Neutrophil (primary cell): ENCODE results near the gene THSD7B.

ENCODE experiments used
- H3K27ac ChIP-seq: fragments of 200-600 bp; sonication (generic); 2 replicates; pipeline ENCODE4 v1.5.1; 2016; ENCODE audit warnings: mild to moderate bottlenecking, moderate library complexity
- H3K27me3 ChIP-seq: fragments of 200-600 bp; sonication (generic); 2 replicates; pipeline ENCODE4 v1.6.0; 2016; ENCODE audit warnings: mild to moderate bottlenecking
- H3K36me3 ChIP-seq: fragments of 200-600 bp; sonication (generic); 2 replicates; pipeline ENCODE4 v1.5.1; 2017
- H3K4me1 ChIP-seq, 2 experiments: fragments of 200-600 bp in 1 of 2; sonication (generic) in 1 of 2; 1 replicate in 1 of 2; 2 replicates in 1 of 2; pipeline versions ENCODE4 v1.5.1 to v1.6.1; 2013 to 2016; ENCODE audit warnings: low read depth in 1 of 2, low read length in 1 of 2, mild to moderate bottlenecking in 1 of 2, moderate library complexity in 1 of 2; ENCODE audit not compliant: control insufficient read depth in 1 of 2, insufficient read depth in 1 of 2
- H3K4me3 ChIP-seq, 2 experiments: fragments of 200-600 bp in 1 of 2; sonication (generic) in 1 of 2; 1 replicate in 1 of 2; 2 replicates in 1 of 2; pipeline ENCODE4 v1.5.1; 2013 to 2016; ENCODE audit warnings: low read depth in 1 of 2, low read length in 1 of 2, mild to moderate bottlenecking in 1 of 2, moderate library complexity in 1 of 2
- H3K9me3 ChIP-seq: fragments of 200-600 bp; sonication (generic); 2 replicates; pipeline ENCODE4 v1.5.1; 2016
- TF ChIP-seq, protein P1 (sequence below): fragments of 200-600 bp; sonication (generic); IDR thresholded peaks from 2 replicates; pipeline ENCODE4 v1.5.1; 2016; ENCODE audit warnings: antibody characterized with exemption

Gene THSD7B

DNA sequence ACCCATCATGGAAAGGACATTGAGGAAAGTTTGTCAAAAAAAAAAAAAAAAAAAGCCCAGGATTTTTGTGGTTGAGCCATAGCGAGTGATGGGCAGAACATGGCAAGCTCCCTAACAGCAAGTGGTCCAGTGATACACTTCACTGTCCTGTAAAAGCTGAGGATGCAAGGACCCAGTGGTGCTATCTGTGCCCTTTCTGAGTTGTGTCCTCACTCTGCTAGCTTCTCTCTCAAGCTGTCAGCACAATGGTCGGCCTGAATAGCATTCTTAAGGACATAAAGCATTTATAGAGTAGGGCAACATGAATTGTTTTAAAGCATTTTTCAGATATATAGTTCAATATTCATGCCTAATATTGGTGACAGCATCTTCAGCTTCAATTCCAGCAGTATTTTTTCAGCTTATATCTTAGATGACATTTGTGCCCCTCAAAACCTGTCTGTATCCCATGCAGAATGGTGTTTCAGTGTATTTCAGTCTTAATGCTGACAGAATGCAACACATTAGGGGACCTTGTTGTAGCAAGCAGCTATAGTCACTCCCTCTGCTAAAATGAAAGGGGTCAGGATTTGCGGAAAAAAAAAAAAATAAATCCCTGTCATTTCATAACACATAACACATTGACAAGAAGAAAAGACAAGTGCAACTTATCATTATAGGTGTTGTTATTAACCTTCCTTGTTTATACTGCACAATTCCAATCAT lies 496.7 kb downstream of the THSD7B start:
- H3K4me1 ChIP-seq: no peaks in the 10 kb centered on the region
- H3K27ac ChIP-seq: no peak overlapping the region
- no peak overlapping the region for H3K4me3 ChIP-seq
- H3K36me3 ChIP-seq: no peaks in the 10 kb centered on the region
- TF ChIP-seq, protein P1, sequence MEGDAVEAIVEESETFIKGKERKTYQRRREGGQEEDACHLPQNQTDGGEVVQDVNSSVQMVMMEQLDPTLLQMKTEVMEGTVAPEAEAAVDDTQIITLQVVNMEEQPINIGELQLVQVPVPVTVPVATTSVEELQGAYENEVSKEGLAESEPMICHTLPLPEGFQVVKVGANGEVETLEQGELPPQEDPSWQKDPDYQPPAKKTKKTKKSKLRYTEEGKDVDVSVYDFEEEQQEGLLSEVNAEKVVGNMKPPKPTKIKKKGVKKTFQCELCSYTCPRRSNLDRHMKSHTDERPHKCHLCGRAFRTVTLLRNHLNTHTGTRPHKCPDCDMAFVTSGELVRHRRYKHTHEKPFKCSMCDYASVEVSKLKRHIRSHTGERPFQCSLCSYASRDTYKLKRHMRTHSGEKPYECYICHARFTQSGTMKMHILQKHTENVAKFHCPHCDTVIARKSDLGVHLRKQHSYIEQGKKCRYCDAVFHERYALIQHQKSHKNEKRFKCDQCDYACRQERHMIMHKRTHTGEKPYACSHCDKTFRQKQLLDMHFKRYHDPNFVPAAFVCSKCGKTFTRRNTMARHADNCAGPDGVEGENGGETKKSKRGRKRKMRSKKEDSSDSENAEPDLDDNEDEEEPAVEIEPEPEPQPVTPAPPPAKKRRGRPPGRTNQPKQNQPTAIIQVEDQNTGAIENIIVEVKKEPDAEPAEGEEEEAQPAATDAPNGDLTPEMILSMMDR: no peak
- no peaks in the 10 kb centered on the region for H3K9me3 ChIP-seq
- no peaks in the 10 kb centered on the region for H3K27me3 ChIP-seq

DNA sequence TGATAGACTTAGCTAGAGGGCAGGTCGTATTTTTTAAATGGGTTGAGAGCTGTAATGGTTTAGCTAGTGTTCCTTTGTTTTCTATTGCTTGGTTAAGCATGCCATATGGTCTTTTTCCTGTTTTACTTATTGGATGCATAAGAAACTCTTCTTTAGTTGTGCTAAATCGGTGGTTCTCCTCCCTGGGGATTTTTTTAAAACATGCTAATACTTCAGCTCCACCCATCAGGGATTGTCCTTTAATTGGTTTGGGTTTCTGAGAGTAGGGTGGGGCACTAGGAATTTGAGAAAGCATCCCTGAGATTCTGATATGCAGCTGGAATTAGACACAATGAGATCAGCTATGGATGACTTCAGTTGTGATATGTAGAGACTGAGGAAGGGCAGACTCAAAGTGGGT lies 497.2 kb downstream of the THSD7B start:
- no peaks in the 10 kb centered on the region for H3K36me3 ChIP-seq
- TF ChIP-seq, protein P1: no peak

GRCh38 chr2:137287913-137288639 lies 522.7 kb downstream of the THSD7B start:
- Histone ChIP-seq H3K4me3 (no peak overlapping the region), H3K9me3 (no peaks in the 10 kb centered on the region), H3K27ac (no peak overlapping the region), H3K27me3 (no peaks in the 10 kb centered on the region), H3K4me1 (no peaks in the 10 kb centered on the region), H3K36me3 (no peaks in the 10 kb centered on the region)
- TF ChIP-seq, protein P1: no peak

More for the DNA sequence above, 497.2 kb downstream of the THSD7B start:
- H3K4me3 ChIP-seq: no peak overlapping the region
- no peak overlapping the region for H3K27ac ChIP-seq
- no peaks in the 10 kb centered on the region for H3K4me1 ChIP-seq
- H3K9me3 ChIP-seq: no peaks in the 10 kb centered on the region
- H3K27me3 ChIP-seq: no peaks in the 10 kb centered on the region

GRCh38 chr2:137291836-137292570 lies 526.7 kb downstream of the THSD7B start:
- Histone ChIP-seq H3K4me1 (no peaks in the 10 kb centered on the region), H3K4me3 (no peak overlapping the region), H3K27me3 (no peaks in the 10 kb centered on the region), H3K9me3 (no peaks in the 10 kb centered on the region), H3K36me3 (no peaks in the 10 kb centered on the region), H3K27ac (no peak overlapping the region)
- TF ChIP-seq, protein P1: no peak

DNA sequence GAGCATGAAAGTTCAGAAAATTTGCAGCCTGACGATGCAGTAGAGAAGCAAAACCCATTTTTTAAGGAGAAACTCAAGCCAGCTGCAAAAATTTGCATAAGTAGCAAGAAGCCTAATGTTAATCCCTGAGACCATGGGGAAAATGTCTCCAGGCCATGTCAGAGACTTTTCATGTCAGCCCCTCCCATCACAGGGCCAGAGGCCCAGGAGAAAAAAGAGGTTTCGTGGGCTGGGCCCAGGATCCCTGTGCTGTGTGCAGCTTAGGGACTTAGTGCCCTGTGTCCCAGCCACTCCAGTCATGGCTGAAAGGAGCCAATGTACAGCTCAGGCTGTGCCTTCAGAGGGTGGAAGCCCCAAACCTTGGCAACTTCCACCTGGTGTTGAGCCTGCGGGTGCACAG lies 533.0 kb downstream of the THSD7B start:
- Histone ChIP-seq H3K9me3 (no peaks in the 10 kb centered on the region), H3K36me3 (no peaks in the 10 kb centered on the region), H3K4me1 (no peaks in the 10 kb centered on the region), H3K4me3 (no peak overlapping the region), H3K27me3 (no peaks in the 10 kb centered on the region), H3K27ac (no peak overlapping the region)
- TF ChIP-seq, protein P1: no peak
